H9 (cell line): ENCODE results near the gene LYPD4. TPM values are rescaled to one million over a fixed set of nuclear protein-coding genes. Genes with fewer than 3 reads are reported as not detected.

Experiments used
- DNase-seq: peaks from one replicate; pipeline ENCODE4 v3.0.0-alpha.2; 2017
- H2AFZ ChIP-seq: one replicate; pipeline ENCODE4 v1.6.1; 2013; ENCODE audit warnings: mild to moderate bottlenecking, low read length, control low read depth, moderate library complexity
- H2AK5ac ChIP-seq: 2 replicates; pipeline ENCODE4 v1.6.1; 2013; ENCODE audit warnings: low read length, control low read depth, mixed read lengths; ENCODE audit not compliant: insufficient read length
- H2BK120ac ChIP-seq: one replicate; pipeline ENCODE4 v1.6.1; 2013; ENCODE audit warnings: low read depth, mild to moderate bottlenecking, low read length, control low read depth, inconsistent platforms; ENCODE audit not compliant: poor library complexity, severe bottlenecking
- H2BK12ac ChIP-seq: 2 replicates; pipeline ENCODE4 v1.6.1; 2013; ENCODE audit warnings: low read length, control low read depth, mixed read lengths, low read depth; ENCODE audit not compliant: insufficient read length
- H2BK15ac ChIP-seq: 2 replicates; pipeline ENCODE4 v1.6.1; 2013; ENCODE audit warnings: low read depth, low read length, control low read depth
- H2BK20ac ChIP-seq: one replicate; pipeline ENCODE4 v1.6.1; 2013; ENCODE audit warnings: low read depth, mild to moderate bottlenecking, low read length, control low read depth, inconsistent platforms; ENCODE audit not compliant: poor library complexity, severe bottlenecking
- H2BK5ac ChIP-seq: 2 replicates; pipeline ENCODE4 v1.6.1; 2013; ENCODE audit warnings: low read length, control low read depth, mixed read lengths; ENCODE audit not compliant: insufficient read length
- H3K14ac ChIP-seq: 2 replicates; pipeline ENCODE4 v1.6.1; 2013; ENCODE audit warnings: low read length, control low read depth; ENCODE audit not compliant: insufficient read depth
- H3K18ac ChIP-seq: 2 replicates; pipeline ENCODE4 v1.6.1; 2013; ENCODE audit warnings: low read depth, mild to moderate bottlenecking, mixed read lengths, low read length, control low read depth; ENCODE audit not compliant: insufficient read length
- H3K23ac ChIP-seq: 2 replicates; pipeline ENCODE4 v1.6.1; 2013; ENCODE audit warnings: low read length, control low read depth, mixed read lengths, low read depth; ENCODE audit not compliant: insufficient read length
- H3K23me2 ChIP-seq: 2 replicates; pipeline ENCODE4 v1.6.1; 2013; ENCODE audit warnings: low read depth, mild to moderate bottlenecking, mixed read lengths, low read length, control low read depth; ENCODE audit not compliant: insufficient read length, poor library complexity, severe bottlenecking
- H3K27ac ChIP-seq: 2 replicates; pipeline ENCODE4 v1.5.1; 2013; ENCODE audit warnings: low read length, control low read depth, mixed read lengths, low read depth; ENCODE audit not compliant: insufficient read length
- H3K27me3 ChIP-seq: 2 replicates; pipeline ENCODE4 v1.6.1; 2013; ENCODE audit warnings: low read length, control low read depth, inconsistent platforms; ENCODE audit not compliant: insufficient read depth
- H3K4ac ChIP-seq: 2 replicates; pipeline ENCODE4 v1.6.1; 2013; ENCODE audit warnings: low read depth, mild to moderate bottlenecking, control low read depth, inconsistent platforms, low read length, moderate library complexity
- H3K4me1 ChIP-seq: 2 replicates; pipeline ENCODE4 v1.6.1; 2013; ENCODE audit warnings: low read length, control low read depth, inconsistent platforms; ENCODE audit not compliant: insufficient read depth
- H3K4me2 ChIP-seq: 2 replicates; pipeline ENCODE4 v1.6.1; 2013; ENCODE audit warnings: low read length, control low read depth, mixed read lengths; ENCODE audit not compliant: insufficient read length, insufficient read depth
- H3K56ac ChIP-seq: 2 replicates; pipeline ENCODE4 v1.6.1; 2013; ENCODE audit warnings: low read depth, mild to moderate bottlenecking, mixed read lengths, low read length, control low read depth; ENCODE audit not compliant: insufficient read length
- H3K79me1 ChIP-seq: 2 replicates; pipeline ENCODE4 v1.6.1; 2013; ENCODE audit warnings: low read depth, mild to moderate bottlenecking, moderate library complexity, low read length, control low read depth, inconsistent platforms; ENCODE audit not compliant: insufficient read depth, poor library complexity, severe bottlenecking
- H3K79me2 ChIP-seq: 2 replicates; pipeline ENCODE4 v1.6.1; 2013; ENCODE audit warnings: low read length, control low read depth, inconsistent platforms; ENCODE audit not compliant: insufficient read depth
- H3K9ac ChIP-seq: 2 replicates; pipeline ENCODE4 v1.6.1; 2013; ENCODE audit warnings: low read length, control low read depth, mixed read lengths; ENCODE audit not compliant: insufficient read length; ENCODE audit errors: extremely low read depth
- H3K9me3 ChIP-seq: one replicate; pipeline ENCODE4 v1.6.1; 2013; ENCODE audit warnings: low read depth, low read length, inconsistent platforms; ENCODE audit not compliant: control insufficient read depth
- H3T11ph ChIP-seq: one replicate; pipeline ENCODE4 v1.6.1; 2013; ENCODE audit warnings: mild to moderate bottlenecking, low read length, control low read depth, inconsistent platforms
- H4K20me1 ChIP-seq: one replicate; pipeline ENCODE4 v1.6.1; 2013; ENCODE audit not compliant: control insufficient read depth, insufficient read length, insufficient read depth
- H4K5ac ChIP-seq: 2 replicates; pipeline ENCODE4 v1.6.1; 2013; ENCODE audit warnings: low read depth, mild to moderate bottlenecking, mixed read lengths, low read length, control low read depth; ENCODE audit not compliant: insufficient read length
- H4K8ac ChIP-seq: replicated peaks from 2 replicates; pipeline ENCODE4 v1.6.1; 2013; ENCODE audit warnings: low read length, control low read depth, mixed read lengths, low read depth; ENCODE audit not compliant: insufficient read length
- H4K91ac ChIP-seq: 2 replicates; pipeline ENCODE4 v1.6.1; 2013; ENCODE audit warnings: low read depth, mild to moderate bottlenecking, moderate library complexity, mixed read lengths, low read length, control low read depth; ENCODE audit not compliant: insufficient read length
- H3K27ac Mint-ChIP-seq, 3 experiments: 2 replicates in 2 of 3; 3 replicates in 1 of 3; pipeline ENCODE4 v1.8.0; 2020 to 2021; ENCODE audit warnings: mixed read lengths in 3 of 3, mild to moderate bottlenecking in 1 of 3, moderate library complexity in 1 of 3
- H3K27me3 Mint-ChIP-seq: 2 replicates; pipeline ENCODE4 v1.8.0; 2021; ENCODE audit warnings: low read depth, mild to moderate bottlenecking, moderate library complexity, mixed read lengths
- H3K36me3 Mint-ChIP-seq, 3 experiments: 2 replicates in 2 of 3; 3 replicates in 1 of 3; pipeline ENCODE4 v1.8.0; 2020 to 2021; ENCODE audit warnings: low read depth in 3 of 3, mixed read lengths in 3 of 3; ENCODE audit not compliant: insufficient read depth in 1 of 3
- H3K4me1 Mint-ChIP-seq, 2 experiments: 2 replicates each; pipeline ENCODE4 v1.8.0; 2020; ENCODE audit warnings: mixed read lengths in 2 of 2
- H3K4me3 Mint-ChIP-seq, 2 experiments: 2 replicates in 1 of 2; 3 replicates in 1 of 2; pipeline ENCODE4 v1.8.0; 2020 to 2021; ENCODE audit warnings: mild to moderate bottlenecking in 2 of 2, mixed read lengths in 2 of 2, moderate library complexity in 1 of 2
- H3K9me3 Mint-ChIP-seq, 2 experiments: 2 replicates in 1 of 2; 3 replicates in 1 of 2; pipeline ENCODE4 v1.8.0; 2020; ENCODE audit warnings: mild to moderate bottlenecking in 2 of 2, mixed read lengths in 2 of 2, moderate library complexity in 1 of 2
- WGBS: extraction: QIAGEN DNeasy Blood & Tissue Kit; methylation state at CpG from one replicate; pipeline ENCODE4 v1.1.7; 2013; ENCODE audit warnings: missing lambda C conversion rate, low lambda C conversion rate, mixed read lengths; ENCODE audit not compliant: insufficient read length; ENCODE audit errors: extremely low coverage; 5-methylcytosine and 5-hydroxymethylcytosine counted together
- total RNA-seq: library from RNA; stranded (reverse); gene quantifications from 2 replicates; pipeline ENCODE4 v1.2.1, GENCODE V29; 2021
- TF ChIP-seq, protein P1 (sequence below): fragments of 200-600 bp; sonication (generic); conservative IDR thresholded peaks from 3 replicates; pipeline ENCODE4 v1.8.0; 2021; ENCODE audit warnings: antibody characterized with exemption, mild to moderate bottlenecking

Gene LYPD4
- total RNA-seq, 1 experiment from 2014 or later, result not detected

DNA sequence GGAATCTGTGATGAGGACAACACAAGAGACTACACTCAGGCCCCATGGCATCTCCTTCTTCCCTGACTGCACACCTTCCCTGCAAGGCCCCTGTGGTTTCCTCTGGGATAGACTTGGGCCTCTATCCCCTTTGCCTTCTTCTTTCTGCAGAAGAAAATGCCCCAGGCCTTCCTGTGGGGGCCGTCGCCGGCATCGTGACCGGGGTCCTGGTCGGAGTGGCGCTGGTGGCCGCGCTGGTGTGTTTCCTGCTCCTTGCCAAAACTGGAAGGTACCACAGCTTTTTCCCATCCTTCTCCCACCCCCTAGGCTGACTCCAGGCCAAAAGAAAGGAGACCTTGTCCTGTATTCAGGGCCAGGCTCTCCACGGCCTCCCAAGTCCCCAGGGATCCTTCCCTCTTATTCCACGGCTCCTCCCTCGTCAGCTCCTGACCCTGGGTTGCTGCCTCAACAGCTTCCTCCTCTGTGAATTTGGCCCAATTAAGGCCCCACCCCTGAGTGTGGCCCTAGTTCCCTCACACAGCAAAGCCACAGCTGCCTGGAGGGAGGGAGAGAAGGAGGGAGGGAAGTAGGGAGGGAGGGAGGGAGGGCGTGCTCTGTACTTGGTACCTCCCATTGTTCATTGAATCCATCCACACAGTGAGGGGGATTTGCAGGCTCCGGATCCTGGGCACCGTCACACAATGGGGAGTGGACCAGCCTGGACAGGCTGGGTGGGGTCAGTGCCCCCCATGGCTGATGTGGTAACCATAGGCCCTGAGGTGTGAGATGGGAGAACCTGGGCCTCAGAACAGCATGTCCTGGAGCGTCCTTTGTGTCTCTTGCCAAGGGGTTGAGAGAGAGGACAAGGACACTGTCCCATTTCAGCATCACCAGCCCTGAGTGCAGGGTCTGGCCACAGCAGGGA is 35.6 kb downstream of the LYPD4 start:
- no peak overlapping the region for H2BK12ac ChIP-seq
- no peak overlapping the region for H3K27ac Mint-ChIP-seq
- no peak overlapping the region for H3T11ph ChIP-seq
- no peaks in the 10 kb centered on the region for H3K79me2 ChIP-seq
- no peaks in the 10 kb centered on the region for H3K9me3 ChIP-seq
- H3K4me3 Mint-ChIP-seq, result no peak overlapping the region
- no CpG with 5 or more reads among the region's 16 CpGs for WGBS
- H4K8ac ChIP-seq, result no peak overlapping the region
- H2BK20ac ChIP-seq, result no peak overlapping the region
- H3K4me2 ChIP-seq, result no peak overlapping the region
- no peak overlapping the region for H3K23ac ChIP-seq
- DNase-seq, result no peak
- H3K36me3 Mint-ChIP-seq, result peaks cover 0 to 28% (median 4%) of the 10 kb centered on the region in 3 experiments; a peak in 4 of 7 replicates
- H3K9me3 Mint-ChIP-seq, result peaks cover 17 to 93% of the 10 kb centered on the region in 2 experiments
- TF ChIP-seq, protein P1, sequence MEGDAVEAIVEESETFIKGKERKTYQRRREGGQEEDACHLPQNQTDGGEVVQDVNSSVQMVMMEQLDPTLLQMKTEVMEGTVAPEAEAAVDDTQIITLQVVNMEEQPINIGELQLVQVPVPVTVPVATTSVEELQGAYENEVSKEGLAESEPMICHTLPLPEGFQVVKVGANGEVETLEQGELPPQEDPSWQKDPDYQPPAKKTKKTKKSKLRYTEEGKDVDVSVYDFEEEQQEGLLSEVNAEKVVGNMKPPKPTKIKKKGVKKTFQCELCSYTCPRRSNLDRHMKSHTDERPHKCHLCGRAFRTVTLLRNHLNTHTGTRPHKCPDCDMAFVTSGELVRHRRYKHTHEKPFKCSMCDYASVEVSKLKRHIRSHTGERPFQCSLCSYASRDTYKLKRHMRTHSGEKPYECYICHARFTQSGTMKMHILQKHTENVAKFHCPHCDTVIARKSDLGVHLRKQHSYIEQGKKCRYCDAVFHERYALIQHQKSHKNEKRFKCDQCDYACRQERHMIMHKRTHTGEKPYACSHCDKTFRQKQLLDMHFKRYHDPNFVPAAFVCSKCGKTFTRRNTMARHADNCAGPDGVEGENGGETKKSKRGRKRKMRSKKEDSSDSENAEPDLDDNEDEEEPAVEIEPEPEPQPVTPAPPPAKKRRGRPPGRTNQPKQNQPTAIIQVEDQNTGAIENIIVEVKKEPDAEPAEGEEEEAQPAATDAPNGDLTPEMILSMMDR, result no peak
- H3K4me1 Mint-ChIP-seq, result no peaks in the 10 kb centered on the region
- H2AK5ac ChIP-seq, result no peak overlapping the region
- H3K79me1 ChIP-seq, result no peaks in the 10 kb centered on the region
- H3K27ac ChIP-seq, result no peak overlapping the region
- no peak overlapping the region for H3K18ac ChIP-seq
- no peak overlapping the region for H3K4ac ChIP-seq
- H4K20me1 ChIP-seq, result no peaks in the 10 kb centered on the region
- no peak overlapping the region for H3K9ac ChIP-seq
- no peaks in the 10 kb centered on the region for H3K23me2 ChIP-seq
- H2AFZ ChIP-seq, result no peak overlapping the region
- H3K27me3 Mint-ChIP-seq, result peaks cover 2% of the 10 kb centered on the region; the same call in 1 of the 2 replicates
- no peak overlapping the region for H4K91ac ChIP-seq
- H3K14ac ChIP-seq, result no peak overlapping the region
- no peaks in the 10 kb centered on the region for H3K4me1 ChIP-seq
- H2BK5ac ChIP-seq, result no peak overlapping the region
- H3K27me3 ChIP-seq, result no peaks in the 10 kb centered on the region; the same call in 1 of the 2 replicates
- no peak overlapping the region for H2BK15ac ChIP-seq
- H4K5ac ChIP-seq, result no peak overlapping the region
- no peak overlapping the region for H3K56ac ChIP-seq
- H2BK120ac ChIP-seq, result no peak overlapping the region
